GM06990 (cell line): ENCODE data around the gene SLC35F3.
A peak's percentile ranks its signal among the peaks of the same experiment; 100 is the strongest.

Experiments used
- DNase-seq: peaks from one replicate; pipeline ENCODE4 v3.0.0-alpha.2; 2011; ENCODE audit not compliant: insufficient read length; ENCODE audit errors: extremely low read depth
- H3K27me3 ChIP-seq: replicated peaks from 2 replicates; pipeline ENCODE4 v1.6.0; 2011; ENCODE audit warnings: low read length; ENCODE audit not compliant: control insufficient read depth, insufficient read depth
- H3K36me3 ChIP-seq: 2 replicates; pipeline ENCODE4 v1.5.1; 2011; ENCODE audit warnings: low read length; ENCODE audit not compliant: control insufficient read depth, insufficient read depth
- H3K4me3 ChIP-seq: replicated peaks from 2 replicates; pipeline ENCODE4 v1.5.1; 2011; ENCODE audit warnings: low read depth, mild to moderate bottlenecking, control low read depth, low read length
- TF ChIP-seq, protein P1 (sequence below): IDR thresholded peaks from 2 replicates; pipeline ENCODE4 v1.5.1; 2011; ENCODE audit warnings: low read length, control low read depth, mild to moderate bottlenecking, inconsistent platforms; ENCODE audit not compliant: insufficient read depth, poor library complexity, severe bottlenecking

Gene SLC35F3

DNA sequence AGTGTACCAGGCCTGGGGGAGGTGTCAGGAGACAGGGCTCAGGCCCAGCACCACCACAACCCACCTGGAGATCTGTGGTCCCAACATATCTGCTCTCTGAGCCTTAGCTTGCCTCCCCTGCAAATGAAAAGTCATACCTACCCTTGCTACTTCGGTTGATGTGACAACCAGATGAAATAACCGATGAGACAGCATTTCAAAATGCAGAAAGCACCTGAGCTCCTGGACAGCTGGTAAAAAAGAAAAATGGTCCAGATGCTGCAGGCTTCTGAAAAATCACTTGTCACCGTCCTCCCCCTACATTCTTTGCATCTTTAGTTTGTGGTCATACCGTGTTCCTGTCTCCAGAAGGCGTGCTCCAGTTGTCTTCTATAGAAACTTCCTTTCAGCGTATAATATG is 416.8 kb downstream of the SLC35F3 start:
- TF ChIP-seq, protein P1, sequence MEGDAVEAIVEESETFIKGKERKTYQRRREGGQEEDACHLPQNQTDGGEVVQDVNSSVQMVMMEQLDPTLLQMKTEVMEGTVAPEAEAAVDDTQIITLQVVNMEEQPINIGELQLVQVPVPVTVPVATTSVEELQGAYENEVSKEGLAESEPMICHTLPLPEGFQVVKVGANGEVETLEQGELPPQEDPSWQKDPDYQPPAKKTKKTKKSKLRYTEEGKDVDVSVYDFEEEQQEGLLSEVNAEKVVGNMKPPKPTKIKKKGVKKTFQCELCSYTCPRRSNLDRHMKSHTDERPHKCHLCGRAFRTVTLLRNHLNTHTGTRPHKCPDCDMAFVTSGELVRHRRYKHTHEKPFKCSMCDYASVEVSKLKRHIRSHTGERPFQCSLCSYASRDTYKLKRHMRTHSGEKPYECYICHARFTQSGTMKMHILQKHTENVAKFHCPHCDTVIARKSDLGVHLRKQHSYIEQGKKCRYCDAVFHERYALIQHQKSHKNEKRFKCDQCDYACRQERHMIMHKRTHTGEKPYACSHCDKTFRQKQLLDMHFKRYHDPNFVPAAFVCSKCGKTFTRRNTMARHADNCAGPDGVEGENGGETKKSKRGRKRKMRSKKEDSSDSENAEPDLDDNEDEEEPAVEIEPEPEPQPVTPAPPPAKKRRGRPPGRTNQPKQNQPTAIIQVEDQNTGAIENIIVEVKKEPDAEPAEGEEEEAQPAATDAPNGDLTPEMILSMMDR: no peak
- H3K27me3 ChIP-seq: no peaks in the 10 kb centered on the region; the same call in 1 of the 2 replicates
- no peak overlapping the region for H3K4me3 ChIP-seq
- no peaks in the 10 kb centered on the region for H3K36me3 ChIP-seq
- DNase-seq: no peak

DNA sequence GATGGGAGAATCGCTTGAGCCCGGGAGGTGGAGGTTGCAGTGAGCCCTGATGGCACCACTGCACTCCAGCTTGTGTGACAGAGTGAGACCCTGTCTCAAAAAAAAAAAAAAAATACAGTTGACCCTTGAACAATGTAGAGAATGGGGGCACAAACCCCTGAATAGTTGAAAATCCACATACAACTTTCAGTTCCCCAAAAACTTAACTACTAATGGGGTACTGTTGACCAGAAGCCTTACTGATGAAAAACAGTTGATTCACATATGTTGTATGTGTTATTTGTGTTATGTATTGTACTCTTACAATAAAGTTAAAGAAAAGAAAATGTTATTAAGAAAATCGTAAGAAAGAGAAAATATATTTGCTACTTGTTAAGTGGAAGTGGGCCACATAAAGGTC is 417.6 kb downstream of the SLC35F3 start:
- no peak for DNase-seq
- Histone ChIP-seq H3K36me3 (no peaks in the 10 kb centered on the region), H3K4me3 (no peak overlapping the region), H3K27me3 (no peaks in the 10 kb centered on the region; the same call in 1 of the 2 replicates)
- TF ChIP-seq, protein P1: no peak

DNA sequence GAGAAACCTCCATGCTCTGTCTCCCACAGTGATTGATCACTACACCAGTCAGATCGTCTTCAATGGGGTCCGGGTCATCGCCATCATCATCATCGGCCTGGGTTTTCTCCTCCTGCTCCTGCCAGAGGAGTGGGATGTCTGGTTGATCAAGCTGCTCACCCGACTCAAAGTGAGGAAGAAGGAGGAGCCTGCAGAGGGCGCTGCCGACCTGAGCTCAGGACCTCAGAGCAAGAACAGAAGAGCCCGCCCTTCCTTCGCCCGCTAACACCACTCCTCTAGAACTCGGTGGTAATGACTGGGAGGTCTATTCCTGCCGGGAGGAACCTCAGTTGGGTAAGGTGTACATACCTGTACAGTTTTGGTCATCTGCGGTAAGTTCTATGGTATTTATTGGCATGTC is 418.5 kb downstream of the SLC35F3 start:
- Histone ChIP-seq H3K4me3 (no peak overlapping the region), H3K27me3 (no peaks in the 10 kb centered on the region; the same call in 1 of the 2 replicates), H3K36me3 (no peaks in the 10 kb centered on the region)
- DNase-seq: peak; percentile 15
- TF ChIP-seq, protein P1: peak; percentile 64

DNA sequence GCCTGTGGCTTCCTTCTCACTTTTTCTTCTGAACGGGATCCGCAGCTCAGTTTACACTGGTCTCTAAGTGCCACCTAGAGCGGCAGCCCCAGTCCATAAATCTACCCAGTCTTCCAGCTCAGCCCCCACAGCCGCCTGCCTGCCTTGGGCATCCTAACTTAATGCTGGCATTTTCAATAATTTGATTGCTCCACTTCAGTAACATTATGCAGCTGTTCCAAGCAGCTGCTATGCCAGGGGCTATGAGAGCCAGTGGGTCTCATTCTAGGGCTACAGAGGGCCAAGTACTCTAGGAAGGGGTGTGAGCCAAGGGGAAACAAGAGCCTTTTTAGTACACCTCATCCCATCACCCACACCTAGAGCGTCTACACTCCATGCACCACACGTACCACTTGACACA is 420.3 kb downstream of the SLC35F3 start:
- Histone ChIP-seq H3K36me3 (no peaks in the 10 kb centered on the region), H3K27me3 (no peaks in the 10 kb centered on the region; the same call in 1 of the 2 replicates), H3K4me3 (no peak overlapping the region)
- no peak for DNase-seq
- TF ChIP-seq, protein P1: no peak

DNA sequence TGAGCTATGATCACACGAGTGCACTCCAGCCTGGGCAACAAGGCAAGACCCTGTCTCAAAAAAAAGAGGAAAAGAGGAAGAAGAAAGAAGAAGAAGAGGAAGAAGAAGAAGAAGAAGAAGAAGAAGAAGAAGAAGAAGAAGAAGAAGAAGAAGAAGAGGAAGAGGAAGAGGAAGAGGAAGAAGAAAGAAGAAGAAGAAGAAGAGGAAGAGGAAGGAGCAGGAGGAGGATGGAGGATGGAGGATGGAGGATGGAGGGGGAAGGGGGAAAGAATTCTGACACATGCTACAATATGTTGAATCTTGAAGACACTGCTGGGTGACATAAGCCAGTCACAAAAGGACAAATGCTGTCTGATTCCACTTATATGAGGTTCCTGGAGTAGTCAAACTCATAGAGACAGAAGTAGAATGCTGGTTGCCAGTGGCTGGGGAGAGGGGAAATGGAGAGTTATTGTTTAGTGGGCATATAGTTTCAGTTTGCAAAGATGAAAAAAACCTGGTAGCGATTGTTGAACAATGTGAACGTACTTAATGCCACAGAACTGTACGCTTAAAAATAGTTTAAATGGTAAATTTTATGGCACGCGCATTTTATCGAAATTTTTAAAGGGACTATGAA is 421.5 kb downstream of the SLC35F3 start:
- Histone ChIP-seq H3K27me3 (no peaks in the 10 kb centered on the region; the same call in 1 of the 2 replicates), H3K4me3 (peak overlapping the region; percentile 61)

More for the DNA sequence above, 421.5 kb downstream of the SLC35F3 start:
- no peaks in the 10 kb centered on the region for H3K36me3 ChIP-seq
- no peak for DNase-seq
- TF ChIP-seq, protein P1: no peak
